ENCODE measurements around the gene SORBS2. TPM values are rescaled to one million over a fixed set of nuclear protein-coding genes. Genes with fewer than 3 reads are reported as not detected.

SORBS2 gene
- polyA plus RNA-seq, 1 donor from 2014 or later, result 46.0 TPM

GRCh38 chr4:185697488-185697887 is 114.5 kb downstream of the SORBS2 start:
- Histone ChIP-seq H3K9me2 (ENCODE audit: insufficient read depth, low read length) (no peaks in the 10 kb centered on the region), H3K36me3 (ENCODE audit: insufficient read depth, low read length) (no peaks in the 10 kb centered on the region), H3K9ac (ENCODE audit: low read length) (no peak overlapping the region)

GRCh38 chr4:185695743-185696142 is 116.3 kb downstream of the SORBS2 start:
- no peaks in the 10 kb centered on the region for H3K9me3 ChIP-seq (ENCODE audit: low read length)
- no peaks in the 10 kb centered on the region for H3F3A ChIP-seq (ENCODE audit: insufficient read depth, low read length, poor library complexity, severe bottlenecking)
- no peak overlapping the region for H3K4me3 ChIP-seq (ENCODE audit: low read length)
- H4K20me1 ChIP-seq (ENCODE audit: insufficient read depth), result no peaks in the 10 kb centered on the region
- H3K27me3 ChIP-seq (ENCODE audit: insufficient read depth, low read depth, low read length), result no peaks in the 10 kb centered on the region
- H3K79me2 ChIP-seq (replicated peaks; ENCODE audit: insufficient read depth, low read length), result peaks cover 6% of the 10 kb centered on the region
- TF ChIP-seq EP300 (conservative IDR thresholded peaks at IDR 0.05; ENCODE audit: poor library complexity, severe bottlenecking), result no peak
- no peak overlapping the region for H3K4me2 ChIP-seq (ENCODE audit: low read length)
- no peak overlapping the region for H2AFZ ChIP-seq (ENCODE audit: low read depth, low read length)
- no peak overlapping the region for H3K9ac ChIP-seq (ENCODE audit: low read length)
- no peaks in the 10 kb centered on the region for H3K9me2 ChIP-seq (ENCODE audit: insufficient read depth, low read length)
- no peaks in the 10 kb centered on the region for H3K36me3 ChIP-seq (ENCODE audit: insufficient read depth, low read length)
- no peak overlapping the region for H3K27ac ChIP-seq (ENCODE audit: low read length)

More at GRCh38 chr4:185697488-185697887, 114.5 kb downstream of the SORBS2 start:
- Histone ChIP-seq H2AFZ (ENCODE audit: low read depth, low read length) (no peak overlapping the region), H3K9me3 (ENCODE audit: low read length) (no peaks in the 10 kb centered on the region), H3K27ac (ENCODE audit: low read length) (peak overlapping the region; percentile 59), H4K20me1 (ENCODE audit: insufficient read depth) (no peaks in the 10 kb centered on the region), H3K4me3 (ENCODE audit: low read length) (peak overlapping the region; percentile 4), H3K27me3 (ENCODE audit: insufficient read depth, low read depth, low read length) (no peaks in the 10 kb centered on the region), H3K79me2 (replicated peaks; ENCODE audit: insufficient read depth, low read length) (peaks cover 6% of the 10 kb centered on the region), H3F3A (ENCODE audit: insufficient read depth, low read length, poor library complexity, severe bottlenecking) (no peaks in the 10 kb centered on the region), H3K4me2 (ENCODE audit: low read length) (no peak overlapping the region)
- TF ChIP-seq MXI1 (conservative IDR thresholded peaks at IDR 0.05; ENCODE audit: poor library complexity, severe bottlenecking), result no peak
- peak; percentile 96 for TF ChIP-seq EP300 (conservative IDR thresholded peaks at IDR 0.05; ENCODE audit: poor library complexity, severe bottlenecking)
- peak; percentile 77 for TF ChIP-seq POLR2AphosphoS5 (IDR thresholded peaks at IDR 0.05)
- no peak for TF ChIP-seq REST (IDR thresholded peaks at IDR 0.05; ENCODE audit: borderline replicate concordance)
- no peak for TF ChIP-seq RAD21 (conservative IDR thresholded peaks at IDR 0.05)
- TF ChIP-seq TAF1 (IDR thresholded peaks at IDR 0.05; ENCODE audit: low read depth), result no peak
- TF ChIP-seq SMC3 (conservative IDR thresholded peaks at IDR 0.05; ENCODE audit: poor library complexity), result no peak
- TF ChIP-seq EZH2 (IDR thresholded peaks at IDR 0.05; ENCODE audit: borderline replicate concordance, insufficient read depth, low read length, poor library complexity, severe bottlenecking), result no peak
- no peak for TF ChIP-seq CTCF (IDR thresholded peaks at IDR 0.05; ENCODE audit: poor library complexity, severe bottlenecking)
